Mammary epithelial cell (primary cell): ENCODE results near the gene TRPV3.

Source experiments
- CTCF ChIP-seq, 2 donors: IDR thresholded peaks in 1 of 2; conservative IDR thresholded peaks in 1 of 2; 2 replicates each; pipeline ENCODE4 v1.5.1; 2011 to 2012; ENCODE audit warnings: inconsistent platforms in 2 of 2, low read length in 2 of 2, mild to moderate bottlenecking in 2 of 2, control low read depth in 1 of 2, low read depth in 1 of 2; ENCODE audit not compliant: insufficient read depth in 1 of 2; ENCODE audit errors: extremely low read depth in 1 of 2
- EZH2 ChIP-seq: IDR thresholded peaks from 2 replicates; pipeline ENCODE4 v1.6.1; 2012; ENCODE audit warnings: low read length, inconsistent platforms, borderline replicate concordance

- TF ChIP-seq CTCF (conservative IDR thresholded peaks at IDR 0.05 in 1 of 2, IDR thresholded peaks at IDR 0.05 in 1 of 2; ENCODE audit: extremely low read depth in 1 of 2, insufficient read depth in 1 of 2, low read depth in 1 of 2, low read length in 2 of 2) (no peak), EZH2 (no peak)
These were observed 27.5 kb downstream of the TRPV3 start for GRCh38 chr17:3529817-3530741.
